Cardiac septum (tissue), 1 donor: ENCODE data around the gene LZTR1. TPM values are rescaled to one million over a fixed set of nuclear protein-coding genes. Genes with fewer than 3 reads are reported as not detected.

Experiments used
- DNase-seq: peaks from one replicate; pipeline ENCODE4 v3.0.0-alpha.2; 2020; ENCODE audit warnings: low spot score
- intact Hi-C: fragments of 100-400 bp; cut with DNase I; formaldehyde crosslinking; loops from one replicate; pipeline ENCODE4 v1.14.0; 2022
- total RNA-seq: library from RNA; stranded (reverse); fragmentation: NEBNext Ultra II Directional; extraction: Animal tissue kit (Norgen Biotek cat#: 25700); gene quantifications from one replicate; pipeline ENCODE4 v1.2.1, GENCODE V29; 2021
- donor health status: DM: no; HTN: no; CAD: no.

The LZTR1 gene
- total RNA-seq, 1 donor from 2014 or later, result 33.0 TPM

- intact Hi-C loops, result no loop called here
- DNase-seq, result no peak
These were observed 10.6 kb downstream of the LZTR1 start for GRCh38 chr22:20992456-20993303.

- DNase-seq, result no peak
- intact Hi-C loops, result no loop called here
These were observed 11.4 kb downstream of the LZTR1 start for GRCh38 chr22:20993304-20994127.

GRCh38 chr22:20994128-20994901 is 12.2 kb downstream of the LZTR1 start:
- intact Hi-C loops, result no loop called here
- DNase-seq, result no peak

GRCh38 chr22:20994902-20995241 is 12.8 kb downstream of the LZTR1 start:
- intact Hi-C loops, result no loop called here
- DNase-seq, result no peak

GRCh38 chr22:20995329-20996030 is 13.4 kb downstream of the LZTR1 start:
- no peak for DNase-seq
- intact Hi-C loops, result no loop called here

GRCh38 chr22:20996031-20996410 is 13.9 kb downstream of the LZTR1 start:
- no peak for DNase-seq
- intact Hi-C loops, result no loop called here

GRCh38 chr22:20996598-20997535 is 14.8 kb downstream of the LZTR1 start:
- intact Hi-C loops, result no loop called here

GRCh38 chr22:20997536-20998257 is 15.6 kb downstream of the LZTR1 start:
- intact Hi-C loops, result no loop called here
- DNase-seq, result no peak

More at GRCh38 chr22:20996598-20997535, 14.8 kb downstream of the LZTR1 start:
- no peak for DNase-seq

GRCh38 chr22:20998411-20999336 is 16.6 kb downstream of the LZTR1 start:
- intact Hi-C loops, result no loop called here
- no peak for DNase-seq

GRCh38 chr22:20999350-21000206 is 17.5 kb downstream of the LZTR1 start:
- DNase-seq, result no peak
- intact Hi-C loops, result loop anchor here (5.0 kb wide), 1 partner anchor 82 kb away; the partner anchor contains the start of gene CRKL

- intact Hi-C loops, result loop anchor here (5.0 kb wide), 1 partner anchor 83 kb away; the partner anchor contains the start of gene CRKL
These were observed 18.3 kb downstream of the LZTR1 start for GRCh38 chr22:21000207-21000986.

GRCh38 chr22:21000987-21001600 is 19.0 kb downstream of the LZTR1 start:
- intact Hi-C loops, result loop anchor here (1.0 to 5.0 kb wide), 3 partner anchors 19 to 143 kb away; partner anchors contain the start of genes CRKL, LZTR1 and PI4KA
- no peak for DNase-seq

More at GRCh38 chr22:21000207-21000986, 18.3 kb downstream of the LZTR1 start:
- DNase-seq, result no peak

GRCh38 chr22:21001601-21002325 is 19.7 kb downstream of the LZTR1 start, which contains the start of gene THAP7:
Gene THAP7, minus strand, starts transcription at chr22:21002118. Its CDS starts 207 bp downstream, at chr22:21001911.
- intact Hi-C loops, result loop anchor here (1.0 to 5.0 kb wide), 3 partner anchors 19 to 143 kb away; partner anchors contain the start of genes CRKL, LZTR1 and PI4KA
- peak; percentile 97 for DNase-seq
